ENCODE measurements around the gene RUNDC3A.

DNA sequence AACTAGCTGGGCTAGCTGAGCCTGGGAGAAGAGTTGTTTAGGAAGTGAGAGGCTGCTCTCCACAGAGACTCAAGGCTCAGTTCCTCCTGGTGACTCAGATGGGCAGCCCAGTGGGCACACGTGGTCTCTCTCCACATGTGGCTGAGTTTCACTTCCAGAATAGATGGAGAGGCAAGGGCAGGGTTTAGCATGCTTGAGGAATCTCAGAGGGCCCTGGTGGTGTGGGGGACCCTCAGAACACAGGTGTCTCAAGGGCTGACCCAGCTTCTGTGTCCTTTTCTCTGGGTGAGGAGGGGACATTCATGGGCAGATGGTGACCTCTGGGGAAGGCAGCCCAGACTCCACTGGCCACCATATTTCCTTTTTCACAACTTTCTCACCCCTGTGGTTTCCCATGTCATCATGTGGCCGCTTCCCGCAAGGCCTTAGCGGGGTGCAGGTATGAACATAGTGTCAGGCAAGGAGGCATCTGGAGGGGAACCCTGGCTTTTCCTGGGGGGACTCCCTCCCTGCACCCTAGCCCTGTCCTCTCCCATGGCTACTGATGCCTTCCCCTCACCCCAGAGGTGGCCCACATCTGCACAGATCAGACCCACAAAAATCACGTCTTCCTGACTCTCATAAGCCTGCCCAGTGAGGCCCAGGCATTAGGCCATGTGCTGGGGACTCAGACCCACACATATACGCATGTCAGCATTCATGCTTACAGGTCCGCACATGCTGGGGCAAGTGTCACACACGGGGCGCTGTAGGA lies 40.0 kb downstream of the RUNDC3A start:
- no peak for TF ChIP-seq ZNF616 (CRISPR knock-in tag; IDR thresholded peaks at IDR 0.05; ENCODE audit: low read depth)
- no peak for TF ChIP-seq SSRP1 (CRISPR knock-in tag; IDR thresholded peaks at IDR 0.05)
- no peak for TF ChIP-seq CEBPB (IDR thresholded peaks at IDR 0.05; ENCODE audit: borderline replicate concordance, low read depth, low read length)
- TF ChIP-seq, protein P1, sequence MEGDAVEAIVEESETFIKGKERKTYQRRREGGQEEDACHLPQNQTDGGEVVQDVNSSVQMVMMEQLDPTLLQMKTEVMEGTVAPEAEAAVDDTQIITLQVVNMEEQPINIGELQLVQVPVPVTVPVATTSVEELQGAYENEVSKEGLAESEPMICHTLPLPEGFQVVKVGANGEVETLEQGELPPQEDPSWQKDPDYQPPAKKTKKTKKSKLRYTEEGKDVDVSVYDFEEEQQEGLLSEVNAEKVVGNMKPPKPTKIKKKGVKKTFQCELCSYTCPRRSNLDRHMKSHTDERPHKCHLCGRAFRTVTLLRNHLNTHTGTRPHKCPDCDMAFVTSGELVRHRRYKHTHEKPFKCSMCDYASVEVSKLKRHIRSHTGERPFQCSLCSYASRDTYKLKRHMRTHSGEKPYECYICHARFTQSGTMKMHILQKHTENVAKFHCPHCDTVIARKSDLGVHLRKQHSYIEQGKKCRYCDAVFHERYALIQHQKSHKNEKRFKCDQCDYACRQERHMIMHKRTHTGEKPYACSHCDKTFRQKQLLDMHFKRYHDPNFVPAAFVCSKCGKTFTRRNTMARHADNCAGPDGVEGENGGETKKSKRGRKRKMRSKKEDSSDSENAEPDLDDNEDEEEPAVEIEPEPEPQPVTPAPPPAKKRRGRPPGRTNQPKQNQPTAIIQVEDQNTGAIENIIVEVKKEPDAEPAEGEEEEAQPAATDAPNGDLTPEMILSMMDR (CRISPR knock-in tag; IDR thresholded peaks at IDR 0.05) = no peak
- no peak for TF ChIP-seq CBX5 (CRISPR knock-in tag; IDR thresholded peaks at IDR 0.05; ENCODE audit: borderline replicate concordance)
- TF ChIP-seq SMC3 (IDR thresholded peaks at IDR 0.05; ENCODE audit: low read length) = no peak
- TF ChIP-seq ATAD3A (CRISPR knock-in tag; IDR thresholded peaks at IDR 0.05) = no peak
- TF ChIP-seq, protein P2, sequence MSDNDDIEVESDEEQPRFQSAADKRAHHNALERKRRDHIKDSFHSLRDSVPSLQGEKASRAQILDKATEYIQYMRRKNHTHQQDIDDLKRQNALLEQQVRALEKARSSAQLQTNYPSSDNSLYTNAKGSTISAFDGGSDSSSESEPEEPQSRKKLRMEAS (IDR thresholded peaks at IDR 0.05) = no peak
- no peak for TF ChIP-seq CBX2 (IDR thresholded peaks at IDR 0.05; ENCODE audit: low read depth, low read length)
- TF ChIP-seq CBX2 (CRISPR knock-in tag; IDR thresholded peaks at IDR 0.05; ENCODE audit: low read depth) = no peak
- TF ChIP-seq ZNF331 (CRISPR knock-in tag; IDR thresholded peaks at IDR 0.05) = no peak
- no peak for TF ChIP-seq NFE2L1 (CRISPR knock-in tag; IDR thresholded peaks at IDR 0.05; ENCODE audit: borderline replicate concordance)
- no peak for TF ChIP-seq EZH2 (conservative IDR thresholded peaks at IDR 0.05; ENCODE audit: low read depth, low read length)
- TF ChIP-seq NFRKB (IDR thresholded peaks at IDR 0.05) = no peak
- TF ChIP-seq RFXANK (CRISPR knock-in tag; IDR thresholded peaks at IDR 0.05) = no peak
